Adipose tissue (tissue), 3 donors: ENCODE measurements around the gene RARRES2. TPM values are rescaled to one million over a fixed set of nuclear protein-coding genes. Genes with fewer than 3 reads are reported as not detected.
"Not testable (repeated sequence)": the region's sequence is repeated elsewhere in the genome, so short reads cannot be mapped to it uniquely, and the experiment has no call there.

Experiments
- H3K27ac ChIP-seq: one replicate; pipeline ENCODE4 v1.5.1; 2013; ENCODE audit warnings: low read depth, low read length
- WGBS, 3 donors: extraction: QIAGEN DNeasy Blood & Tissue Kit; methylation state at CpG; one replicate each; pipeline ENCODE4 v1.1.7; 2013; 5-methylcytosine and 5-hydroxymethylcytosine counted together
- polyA plus RNA-seq, 3 donors: library from polyadenylated mRNA; stranded (reverse); fragments of 200-250 nt; gene quantifications; one replicate each; pipeline ENCODE4 v1.2.3, GENCODE V29; 2013
- donor health status: healthy with polysubstance abuse.
- donor health status: Bipolar disorder and iron deficiency.
- donor health status: healthy.

The RARRES2 gene
- 100 to 1,000 TPM; 206 to 478 (median 353) TPM for polyA plus RNA-seq

- H3K27ac ChIP-seq: no peak within 1 kb of the TSS
- 9 to 15% (median 15%) methylated on average over 42 to 49 of the region's 49 CpGs for WGBS, 3 donors
These were observed at the start of gene RARRES2 for GRCh38 chr7:150341263-150342120. Gene RARRES2 (minus strand): TSS chr7:150341629. CDS start chr7:150340609, 1,020 bp downstream.

DNA sequence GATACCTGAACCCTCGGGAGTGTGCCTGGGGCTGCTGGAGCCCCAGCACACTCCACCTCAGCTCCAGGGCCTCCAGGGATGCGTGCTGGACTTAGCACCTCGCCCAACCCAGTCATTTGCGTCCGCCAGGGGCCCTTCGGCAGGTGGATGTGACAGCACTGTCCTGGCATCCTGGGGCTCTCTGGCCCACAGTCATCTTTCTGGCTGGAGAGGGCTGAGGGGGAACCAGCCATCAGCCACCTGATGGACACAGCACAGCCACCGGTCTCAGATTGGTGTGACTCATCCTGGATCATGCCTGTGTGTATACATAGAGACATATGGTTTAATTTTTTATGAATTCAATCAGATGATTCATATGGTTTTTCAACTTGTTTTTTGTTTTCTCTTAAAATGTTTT lies 48.8 kb upstream of the RARRES2 start:
- no peak overlapping the region for H3K27ac ChIP-seq
- 94 to 98% (median 97%) methylated on average over 7 of the region's 7 CpGs for WGBS, 3 donors

DNA sequence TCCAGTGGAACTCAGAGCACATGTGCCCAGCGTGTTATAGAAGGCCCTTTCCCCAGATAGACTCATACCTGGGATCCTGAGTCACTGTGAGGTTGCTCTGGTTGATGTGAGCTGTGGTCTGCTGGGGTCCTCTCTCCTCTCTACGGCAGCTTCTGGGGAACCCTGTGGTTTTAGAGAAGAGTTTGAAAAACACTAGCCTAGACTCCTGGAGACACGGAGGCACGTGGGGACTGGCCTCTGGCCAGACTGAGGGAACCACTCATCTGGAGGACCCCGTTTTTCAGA lies 48.0 kb upstream of the RARRES2 start:
- no peak overlapping the region for H3K27ac ChIP-seq
- WGBS, 3 donors: 66 to 81% (median 72%) methylated on average over 5 of the region's 5 CpGs

GRCh38 chr7:150388709-150389531 lies 47.5 kb upstream of the RARRES2 start:
- H3K27ac ChIP-seq: no peak overlapping the region
- WGBS, 3 donors: 41 to 64% (median 57%) methylated on average over 20 of the region's 20 CpGs

DNA sequence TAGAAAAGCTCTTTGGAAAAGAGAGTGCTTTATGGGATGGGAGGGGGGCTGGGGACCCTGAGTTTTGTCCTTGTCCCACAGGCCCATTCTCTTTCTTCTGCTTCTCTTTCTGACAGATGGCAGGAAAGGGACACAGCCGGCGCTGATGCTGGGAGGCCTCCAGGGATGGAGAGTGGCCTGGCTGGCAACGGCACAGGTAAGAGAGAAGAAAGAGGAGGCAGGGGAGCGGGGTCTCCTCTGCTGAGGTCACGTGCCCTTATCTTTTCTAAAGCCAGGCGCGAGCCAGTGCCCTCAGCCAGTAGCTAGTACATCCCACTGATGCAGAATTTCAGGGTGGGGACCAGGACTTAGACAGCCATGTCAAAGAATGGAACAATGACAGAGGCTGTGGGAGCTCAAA lies 46.9 kb upstream of the RARRES2 start:
- no peak overlapping the region for H3K27ac ChIP-seq

GRCh38 chr7:150385884-150386283 lies 44.5 kb upstream of the RARRES2 start:
- not testable (repeated sequence) for H3K27ac ChIP-seq

More for the DNA sequence above, 46.9 kb upstream of the RARRES2 start:
- 73 to 92% (median 91%) methylated on average over 7 of the region's 7 CpGs for WGBS, 3 donors

DNA sequence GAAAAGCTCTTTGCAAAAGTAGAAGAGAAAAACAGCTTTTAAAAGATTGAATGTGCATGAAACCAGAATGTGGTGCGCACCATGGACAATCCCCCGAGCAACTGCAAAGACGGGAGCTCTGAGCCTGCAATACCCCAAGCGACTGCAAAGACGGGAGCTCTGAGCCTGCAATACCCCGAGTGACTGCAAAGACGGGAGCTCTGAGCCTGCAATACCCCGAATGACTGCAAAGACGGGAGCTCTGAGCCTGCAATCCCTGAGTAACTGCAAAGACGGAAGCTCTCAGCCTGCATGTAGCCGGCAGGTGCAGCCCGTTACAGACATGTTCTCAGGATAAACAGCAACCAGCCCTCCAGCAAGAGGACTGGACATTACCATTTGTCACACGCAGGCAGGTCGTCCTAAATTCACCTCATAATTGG lies 43.9 kb upstream of the RARRES2 start:
- 76 to 79% (median 78%) methylated on average over 14 of the region's 14 CpGs for WGBS, 3 donors
- H3K27ac ChIP-seq: no peak overlapping the region

More at GRCh38 chr7:150385884-150386283, 44.5 kb upstream of the RARRES2 start:
- 59 to 66% (median 61%) methylated on average over 6 of the region's 6 CpGs for WGBS, 3 donors

- WGBS, 3 donors: 69 to 90% (median 75%) methylated on average over 15 of the region's 15 CpGs
- no peak overlapping the region for H3K27ac ChIP-seq
These were observed 43.2 kb upstream of the RARRES2 start for GRCh38 chr7:150384406-150385301.

GRCh38 chr7:150383710-150384397 lies 42.4 kb upstream of the RARRES2 start:
- no peak overlapping the region for H3K27ac ChIP-seq
- WGBS, 3 donors: 68 to 86% (median 83%) methylated on average over 20 to 22 of the region's 22 CpGs

DNA sequence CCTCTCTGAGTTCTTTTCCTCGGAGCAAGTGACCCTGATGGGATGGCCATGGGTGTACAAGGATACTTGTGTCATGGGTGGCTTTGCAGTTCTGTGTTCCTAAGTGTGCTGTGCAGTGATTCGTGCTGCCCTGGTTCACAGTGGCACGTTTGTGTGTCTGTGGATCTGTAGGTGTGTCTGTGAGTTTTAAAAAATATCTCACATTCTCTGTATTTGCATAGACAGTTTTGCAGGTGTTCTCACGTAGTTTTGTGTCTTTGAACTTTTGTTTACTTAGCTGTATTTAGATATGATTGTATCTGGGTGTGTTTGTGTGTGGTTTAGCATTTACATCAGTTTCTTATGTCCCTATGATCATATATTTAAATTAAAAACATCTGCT lies 41.4 kb upstream of the RARRES2 start:
- 43 to 77% (median 76%) methylated on average over 4 of the region's 4 CpGs for whole genome bisulfite sequencing, 3 donors
- H3K27ac ChIP-seq: no peak overlapping the region

GRCh38 chr7:150382123-150382843 lies 40.9 kb upstream of the RARRES2 start:
- 76 to 90% (median 89%) methylated on average over 19 to 20 of the region's 20 CpGs for WGBS, 3 donors
- H3K27ac ChIP-seq: no peak overlapping the region

DNA sequence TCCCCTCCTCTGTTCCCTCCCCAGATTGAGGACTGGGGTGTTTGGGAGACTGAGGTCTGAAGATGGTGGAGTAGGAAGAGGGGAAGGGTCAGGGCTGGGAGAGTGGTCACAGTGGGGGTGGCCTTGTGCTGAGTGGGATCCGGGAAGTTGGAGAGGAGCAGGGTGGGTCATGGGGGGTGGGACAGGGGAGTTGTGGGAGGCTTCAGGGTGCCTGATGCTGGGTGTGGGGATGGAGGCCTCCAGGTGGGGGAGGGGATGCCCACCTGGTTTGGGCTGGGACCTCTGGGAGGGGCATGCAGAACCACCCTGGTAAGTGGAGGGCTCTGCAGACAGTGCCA lies 40.3 kb upstream of the RARRES2 start:
- 86 to 100% (median 92%) methylated on average over 1 of the region's 1 CpG for WGBS, 3 donors
- no peak overlapping the region for H3K27ac ChIP-seq

- H3K27ac ChIP-seq: no peak overlapping the region
- 72 to 87% (median 84%) methylated on average over 9 of the region's 9 CpGs for WGBS, 3 donors
These were observed 39.7 kb upstream of the RARRES2 start for GRCh38 chr7:150381096-150381495.

GRCh38 chr7:150380463-150380862 lies 39.0 kb upstream of the RARRES2 start:
- H3K27ac ChIP-seq: no peak overlapping the region

GRCh38 chr7:150379441-150380379 lies 38.3 kb upstream of the RARRES2 start:
- 2% methylated on average over 48 to 52 of the region's 52 CpGs for WGBS, 3 donors
- no peak overlapping the region for H3K27ac ChIP-seq

More at GRCh38 chr7:150380463-150380862, 39.0 kb upstream of the RARRES2 start:
- WGBS, 3 donors: 65 to 83% (median 77%) methylated on average over 11 of the region's 11 CpGs

GRCh38 chr7:150378853-150379440 lies 37.5 kb upstream of the RARRES2 start, which contains the start of gene ZNF775:
Gene ZNF775 (plus strand): TSS chr7:150379330. CDS start chr7:150388471, 9,141 bp downstream.
- H3K27ac ChIP-seq: no peak within 1 kb of the TSS
- 0 to 1% (median 0%) methylated on average over 45 to 60 of the region's 60 CpGs for WGBS, 3 donors
